ENCODE measurements around the gene LGALS9. TPM values are rescaled to one million over a fixed set of nuclear protein-coding genes. Genes with fewer than 3 reads are reported as not detected.

The LGALS9 gene
- total RNA-seq, 1 experiment from 2014 or later = not detected

Small RNAs within 50 kb of the gene (small RNA-seq; reads per million reads assigned to genes)
- gene AC015688.1 = 0 reads per million in 2 experiments
- gene AC015688.2 = 0 reads per million in 2 experiments
- gene AC015688.5 = 0 reads per million in 2 experiments
- 0 reads per million in 2 experiments for gene CPDP1

Other genes starting within 250 kb of the LGALS9 start
- gene KSR1, start 174.7 kb upstream of the LGALS9 start, total RNA-seq (2014; rRNA removed; shearing (Covaris generic)) = 4.4 and 4.7 TPM in 2 replicates
- 0.18 and 0.32 TPM in 2 replicates for gene NOS2, start 169.3 kb downstream of the LGALS9 start, total RNA-seq (2014; rRNA removed; shearing (Covaris generic))

Data from SK-MEL-5 (cell line).